Neutrophil (primary cell): ENCODE results near the gene ENOX1.

Experiments used
- H3K27ac ChIP-seq: fragments of 200-600 bp; sonication (generic); 2 replicates; pipeline ENCODE4 v1.5.1; 2016; ENCODE audit warnings: mild to moderate bottlenecking, moderate library complexity
- H3K27me3 ChIP-seq: fragments of 200-600 bp; sonication (generic); 2 replicates; pipeline ENCODE4 v1.6.0; 2016; ENCODE audit warnings: mild to moderate bottlenecking
- H3K36me3 ChIP-seq: fragments of 200-600 bp; sonication (generic); 2 replicates; pipeline ENCODE4 v1.5.1; 2017
- H3K4me1 ChIP-seq, 2 experiments: fragments of 200-600 bp in 1 of 2; sonication (generic) in 1 of 2; 1 replicate in 1 of 2; 2 replicates in 1 of 2; pipeline versions ENCODE4 v1.5.1 to v1.6.1; 2013 to 2016; ENCODE audit warnings: low read depth in 1 of 2, low read length in 1 of 2, mild to moderate bottlenecking in 1 of 2, moderate library complexity in 1 of 2; ENCODE audit not compliant: control insufficient read depth in 1 of 2, insufficient read depth in 1 of 2
- H3K4me3 ChIP-seq, 2 experiments: fragments of 200-600 bp in 1 of 2; sonication (generic) in 1 of 2; 1 replicate in 1 of 2; 2 replicates in 1 of 2; pipeline ENCODE4 v1.5.1; 2013 to 2016; ENCODE audit warnings: low read depth in 1 of 2, low read length in 1 of 2, mild to moderate bottlenecking in 1 of 2, moderate library complexity in 1 of 2
- H3K9me3 ChIP-seq: fragments of 200-600 bp; sonication (generic); 2 replicates; pipeline ENCODE4 v1.5.1; 2016
- CTCF ChIP-seq: fragments of 200-600 bp; sonication (generic); IDR thresholded peaks from 2 replicates; pipeline ENCODE4 v1.5.1; 2016; ENCODE audit warnings: antibody characterized with exemption

Gene ENOX1

GRCh38 chr13:43464578-43465264, 322.1 kb downstream of the ENOX1 start:
- H3K36me3 ChIP-seq = no peaks in the 10 kb centered on the region
- no peaks in the 10 kb centered on the region for H3K9me3 ChIP-seq
- H3K27me3 ChIP-seq = no peaks in the 10 kb centered on the region
- no peaks in the 10 kb centered on the region for H3K4me1 ChIP-seq
- H3K4me3 ChIP-seq = no peak overlapping the region
- H3K27ac ChIP-seq = no peak overlapping the region
- no peak for TF ChIP-seq CTCF

GRCh38 chr13:43448605-43449336, 338.0 kb downstream of the ENOX1 start:
- Histone ChIP-seq H3K4me3 (no peak overlapping the region), H3K27me3 (no peaks in the 10 kb centered on the region), H3K9me3 (no peaks in the 10 kb centered on the region), H3K27ac (no peak overlapping the region), H3K4me1 (no peaks in the 10 kb centered on the region), H3K36me3 (no peaks in the 10 kb centered on the region)
- no peak for TF ChIP-seq CTCF

GRCh38 chr13:43446126-43446525, 340.6 kb downstream of the ENOX1 start:
- H3K36me3 ChIP-seq = no peaks in the 10 kb centered on the region
- H3K27me3 ChIP-seq = no peaks in the 10 kb centered on the region
- no peaks in the 10 kb centered on the region for H3K9me3 ChIP-seq
- no peaks in the 10 kb centered on the region for H3K4me1 ChIP-seq
- H3K4me3 ChIP-seq = no peak overlapping the region
- TF ChIP-seq CTCF = no peak
- H3K27ac ChIP-seq = no peak overlapping the region

GRCh38 chr13:43445668-43446067, 341.1 kb downstream of the ENOX1 start:
- Histone ChIP-seq H3K4me1 (no peaks in the 10 kb centered on the region), H3K4me3 (no peak overlapping the region), H3K36me3 (no peaks in the 10 kb centered on the region), H3K27ac (no peak overlapping the region), H3K27me3 (no peaks in the 10 kb centered on the region), H3K9me3 (no peaks in the 10 kb centered on the region)
- TF ChIP-seq CTCF = no peak

GRCh38 chr13:43444081-43444480, 342.7 kb downstream of the ENOX1 start:
- Histone ChIP-seq H3K36me3 (no peaks in the 10 kb centered on the region), H3K4me3 (no peak overlapping the region), H3K27ac (no peak overlapping the region)

More at GRCh38 chr13:43444081-43444480, 342.7 kb downstream of the ENOX1 start:
- no peaks in the 10 kb centered on the region for H3K4me1 ChIP-seq
- H3K9me3 ChIP-seq = no peaks in the 10 kb centered on the region
- no peaks in the 10 kb centered on the region for H3K27me3 ChIP-seq
- no peak for TF ChIP-seq CTCF
